Prostate gland (tissue), 2 donors: Measurements from ENCODE around the gene RBM44.

Experiments
- CTCF ChIP-seq, 4 experiments: fragments of 200-600 bp in 2 of 4; fragments of 450-650 bp in 2 of 4; sonication (generic) in 2 of 4; IDR thresholded peaks; 1 replicate in 3 of 4; 2 replicates in 1 of 4; pipeline ENCODE4 v1.5.1; 2016 to 2019; ENCODE audit warnings: antibody characterized with exemption in 4 of 4, mild to moderate bottlenecking in 2 of 4, moderate library complexity in 2 of 4
- POLR2A ChIP-seq: fragments of 450-650 bp; IDR thresholded peaks from one replicate; pipeline ENCODE4 v1.6.1; 2016; ENCODE audit warnings: antibody characterized with exemption, mild to moderate bottlenecking
- POLR2AphosphoS5 ChIP-seq: sonication (generic); formaldehyde crosslinking; IDR thresholded peaks from one replicate; pipeline ENCODE4 v1.6.1; 2017; ENCODE audit warnings: antibody characterized with exemption

DNA sequence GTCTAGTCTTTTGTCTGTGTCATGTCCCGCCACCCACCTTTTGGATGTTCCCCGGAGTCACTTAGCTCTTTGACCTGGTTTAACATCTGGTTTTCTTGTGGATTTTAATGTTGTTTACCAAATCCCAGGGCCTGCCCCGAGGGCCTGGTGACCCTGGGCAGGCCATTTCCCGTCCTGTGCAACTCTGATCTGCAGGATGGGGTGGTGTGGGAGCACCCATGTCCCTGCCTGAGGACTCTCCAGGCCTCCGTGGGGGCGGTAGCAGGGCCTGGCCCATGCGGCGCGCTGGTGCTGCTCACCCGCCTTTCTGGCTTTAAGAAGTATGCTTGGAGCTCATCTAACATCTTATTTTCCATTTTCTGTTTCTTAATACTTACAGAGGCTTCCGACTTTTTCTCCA lies 71.5 kb downstream of the RBM44 start:
- TF ChIP-seq CTCF (IDR thresholded peaks at IDR 0.05) = no peak
- no peak for TF ChIP-seq POLR2A
- TF ChIP-seq POLR2AphosphoS5 = no peak
